IMR-90 (cell line): Measurements from ENCODE around the gene CSGALNACT2. TPM values are rescaled to one million over a fixed set of nuclear protein-coding genes. Genes with fewer than 3 reads are reported as not detected.

Source experiments
- ATAC-seq: fragments of 200-7000 bp; cut with Tn5 transposase; 2 replicates; pipeline ENCODE4 v1.9.1; 2020; ENCODE audit warnings: low read depth, mild to moderate bottlenecking, moderate library complexity
- BruUV-seq: library from RNA; stranded (reverse); fragments of 400-500 nt; replicated peaks from 2 replicates; lab custom pipeline; 2021; lab: Mats Ljungman, UMichigan
- CTCF ChIA-PET: fragments of 300-600 bp; formaldehyde crosslinking; extraction: SDS; loops from one replicate; lab custom pipeline; 2021; ENCODE audit warnings: antibody characterized with exemption; lab: Yijun Ruan, JAX
- POLR2A ChIA-PET: fragments of 300-600 bp; sonication (Branson Sonifier 250); formaldehyde crosslinking; loops from one replicate; lab custom pipeline; 2022; ENCODE audit warnings: antibody characterized with exemption; ENCODE audit not compliant: unreplicated experiment; lab: Charles Lee
- DNase-seq: peaks from one replicate; pipeline ENCODE4 v3.0.0; 2013
- H2AFZ ChIP-seq: replicated peaks from 2 replicates; pipeline ENCODE3; 2013; ENCODE audit warnings: low read length, mild to moderate bottlenecking; ENCODE audit not compliant: poor library complexity
- H2AK5ac ChIP-seq: 2 replicates; pipeline ENCODE4 v1.6.1; 2013; ENCODE audit warnings: low read depth, low read length, inconsistent platforms
- H2AK9ac ChIP-seq: replicated peaks from 2 replicates; pipeline ENCODE3; 2013; ENCODE audit warnings: mild to moderate bottlenecking, low read depth, low read length, moderate library complexity; ENCODE audit not compliant: poor library complexity
- H2BK120ac ChIP-seq: 2 replicates; pipeline ENCODE4 v1.6.1; 2013; ENCODE audit warnings: low read depth, low read length, inconsistent platforms
- H2BK15ac ChIP-seq: 3 replicates; pipeline ENCODE4 v1.6.1; 2013; ENCODE audit warnings: low read depth, low read length, inconsistent platforms
- H2BK20ac ChIP-seq: 2 replicates; pipeline ENCODE4 v1.6.1; 2013; ENCODE audit warnings: low read depth, mild to moderate bottlenecking, inconsistent platforms, low read length, moderate library complexity
- H2BK5ac ChIP-seq: 2 replicates; pipeline ENCODE4 v1.6.1; 2013; ENCODE audit warnings: mild to moderate bottlenecking, low read depth, low read length, inconsistent platforms; ENCODE audit not compliant: poor library complexity, severe bottlenecking
- H3K14ac ChIP-seq: replicated peaks from 2 replicates; pipeline ENCODE4 v1.6.1; 2013; ENCODE audit warnings: low read depth, low read length, inconsistent platforms
- H3K18ac ChIP-seq: 2 replicates; pipeline ENCODE4 v1.6.1; 2013; ENCODE audit warnings: low read depth, low read length, control low read depth
- H3K23ac ChIP-seq: 2 replicates; pipeline ENCODE4 v1.6.1; 2013; ENCODE audit warnings: low read depth, low read length, inconsistent platforms
- H3K27ac ChIP-seq: 2 replicates; pipeline ENCODE4 v1.5.1; 2013; ENCODE audit warnings: mild to moderate bottlenecking, control low read depth, low read length; ENCODE audit not compliant: insufficient read depth
- H3K27me3 ChIP-seq: 2 replicates; pipeline ENCODE4 v1.6.1; 2013; ENCODE audit warnings: low read length; ENCODE audit not compliant: control insufficient read depth, insufficient read depth
- H3K36me3 ChIP-seq: 2 replicates; pipeline ENCODE4 v1.6.1; 2013; ENCODE audit warnings: low read length, mixed read lengths; ENCODE audit not compliant: control insufficient read depth, insufficient read depth
- H3K4ac ChIP-seq: 2 replicates; pipeline ENCODE4 v1.6.1; 2013; ENCODE audit warnings: low read depth, low read length, inconsistent platforms
- H3K4me1 ChIP-seq: 2 replicates; pipeline ENCODE4 v1.6.1; 2013; ENCODE audit warnings: low read length, mixed read lengths; ENCODE audit not compliant: control insufficient read depth, insufficient read depth
- H3K4me2 ChIP-seq: 2 replicates; pipeline ENCODE4 v1.6.1; 2013; ENCODE audit warnings: low read depth, mild to moderate bottlenecking, control low read depth, low read length, moderate library complexity
- H3K4me3 ChIP-seq: 2 replicates; pipeline ENCODE4 v1.5.1; 2013; ENCODE audit warnings: low read depth, mild to moderate bottlenecking, control low read depth, low read length, moderate library complexity; ENCODE audit not compliant: insufficient read depth
- H3K56ac ChIP-seq: 2 replicates; pipeline ENCODE4 v1.6.1; 2013; ENCODE audit warnings: low read length, inconsistent platforms; ENCODE audit not compliant: insufficient read depth; ENCODE audit errors: extremely low read depth
- H3K79me1 ChIP-seq, 2 experiments: 2 replicates each; pipeline ENCODE4 v1.6.1; 2013; ENCODE audit warnings: low read length in 2 of 2, inconsistent platforms in 1 of 2, low read depth in 1 of 2
- H3K9ac ChIP-seq: 2 replicates; pipeline ENCODE4 v1.6.1; 2013; ENCODE audit warnings: low read depth, low read length, control low read depth
- H3K9me1 ChIP-seq: 2 replicates; pipeline ENCODE4 v1.6.1; 2013; ENCODE audit warnings: low read length, inconsistent platforms; ENCODE audit not compliant: insufficient read depth
- H3K9me3 ChIP-seq: 2 replicates; pipeline ENCODE4 v1.6.1; 2013; ENCODE audit warnings: low read length; ENCODE audit not compliant: control insufficient read depth, insufficient read depth
- H4K20me1 ChIP-seq: 2 replicates; pipeline ENCODE4 v1.6.1; 2013; ENCODE audit warnings: low read length, inconsistent platforms; ENCODE audit not compliant: insufficient read depth
- H4K5ac ChIP-seq: 2 replicates; pipeline ENCODE4 v1.6.1; 2013; ENCODE audit warnings: mild to moderate bottlenecking, low read depth, low read length, control low read depth
- H4K8ac ChIP-seq, 2 experiments: 2 replicates each; pipeline ENCODE4 v1.6.1; 2013; ENCODE audit warnings: low read depth in 2 of 2, low read length in 2 of 2, control low read depth in 1 of 2, inconsistent platforms in 1 of 2
- H4K91ac ChIP-seq: 2 replicates; pipeline ENCODE4 v1.6.1; 2013; ENCODE audit warnings: low read depth, low read length, inconsistent platforms; ENCODE audit not compliant: insufficient read depth
- CEBPB ChIP-seq: IDR thresholded peaks from 2 replicates; pipeline ENCODE4 v1.6.1; 2012; ENCODE audit warnings: low read depth, low read length, improper control_type of control experiment
- CHD1 ChIP-seq: IDR thresholded peaks from 2 replicates; pipeline ENCODE4 v1.6.1; 2012; ENCODE audit warnings: low read depth, low read length, improper control_type of control experiment
- CTCF ChIP-seq: conservative IDR thresholded peaks from 2 replicates; pipeline ENCODE4 v1.5.1; 2012; ENCODE audit warnings: mild to moderate bottlenecking, low read depth, low read length, improper control_type of control experiment
- ELK1 ChIP-seq: fragments of 150-350 bp; IDR thresholded peaks from 2 replicates; pipeline ENCODE4 v1.6.1; 2016; ENCODE audit warnings: low read depth, mild to moderate bottlenecking, low read length, moderate library complexity, borderline replicate concordance
- FOS ChIP-seq: fragments of 150-350 bp; IDR thresholded peaks from 2 replicates; pipeline ENCODE4 v1.6.1; 2016; ENCODE audit warnings: low read depth, low read length
- MAFK ChIP-seq: IDR thresholded peaks from 2 replicates; pipeline ENCODE4 v1.6.1; 2012; ENCODE audit warnings: low read depth, low read length, improper control_type of control experiment
- MAZ ChIP-seq: IDR thresholded peaks from 2 replicates; pipeline ENCODE4 v1.6.1; 2012; ENCODE audit warnings: low read depth, mild to moderate bottlenecking, low read length, improper control_type of control experiment, moderate library complexity, borderline replicate concordance
- NFE2L2 ChIP-seq: fragments of 150-350 bp; IDR thresholded peaks from 2 replicates; pipeline ENCODE4 v1.6.1; 2016; ENCODE audit warnings: low read depth, mild to moderate bottlenecking, low read length
- POLR2A ChIP-seq: IDR thresholded peaks from 2 replicates; pipeline ENCODE4 v1.6.1; 2012; ENCODE audit warnings: mild to moderate bottlenecking, low read depth, low read length
- RCOR1 ChIP-seq: IDR thresholded peaks from 2 replicates; pipeline ENCODE4 v1.6.1; 2012; ENCODE audit warnings: mild to moderate bottlenecking, low read length, improper control_type of control experiment; ENCODE audit not compliant: insufficient replicate concordance
- USF2 ChIP-seq: fragments of 150-350 bp; IDR thresholded peaks from 2 replicates; pipeline ENCODE4 v1.6.1; 2017; ENCODE audit warnings: mild to moderate bottlenecking, antibody characterized with exemption, low read length, low read depth
- WGBS, 2 experiments: methylation state at CpG; one replicate each; pipeline versions ENCODE4 v1.1.5 to v1.1.7; 2013; ENCODE audit warnings: missing lambda C conversion rate in 2 of 2; ENCODE audit not compliant: insufficient read length in 1 of 2; ENCODE audit errors: extremely low coverage in 2 of 2; 5-methylcytosine and 5-hydroxymethylcytosine counted together
- dilution Hi-C: fragments of 300-500 bp; cut with HindIII; formaldehyde crosslinking; loops from one replicate; pipeline ENCODE4 v1.14.3; 2018; ENCODE audit warnings: low sequenced_read_pairs; ENCODE audit not compliant: unreplicated experiment
- in situ Hi-C: fragments of 300-500 bp; cut with MboI; formaldehyde crosslinking; loops from 3 replicates; pipeline ENCODE4 v1.14.3; 2019; ENCODE audit warnings: low sequenced_read_pairs, inconsistent platforms, mixed read lengths
- intact Hi-C: fragments of 100-400 bp; cut with micrococcal nuclease; formaldehyde crosslinking; loops from 2 replicates; pipeline ENCODE4 v1.10.0; 2022
- polyA plus RNA-seq, 3 experiments: library from polyadenylated mRNA; depleted of rRNA; stranded (reverse); fragments of >200 nt; gene quantifications; 2 replicates each; pipeline ENCODE4 v1.2.3, GENCODE V29; 2012; ENCODE audit warnings: low replicate concordance in 1 of 3
- total RNA-seq: library from RNA; depleted of rRNA; stranded (reverse); fragments of >200 nt; gene quantifications from 2 replicates; pipeline ENCODE4 v1.2.3, GENCODE V29; 2012

CSGALNACT2 gene
- total and polyA plus RNA-seq, 2 of the 4 experiments (the other 2 are of a cell fraction), result 6.5 to 13.1 TPM

GRCh38 chr10:43132867-43133787 lies 5.1 kb upstream of the CSGALNACT2 start:
- TF ChIP-seq CTCF (no peak), USF2 (no peak), FOS (no peak), POLR2A (no peak), RCOR1 (no peak), CEBPB (no peak), CHD1 (no peak), MAZ (no peak), NFE2L2 (no peak), MAFK (no peak), ELK1 (no peak)
- BruUV-seq, result no TSS peak
- no peak overlapping the region for H3K18ac ChIP-seq
- intact Hi-C loops (no loop called here), dilution Hi-C loops (no loop called here), in situ Hi-C loops (loop anchor here (25.0 kb wide), 1 partner anchor 1854 kb away; the partner anchor contains the start of gene DEPP1)
- H2BK15ac ChIP-seq, result no peak overlapping the region
- no peak overlapping the region for H3K27ac ChIP-seq
- ATAC-seq, result no peak
- ChIA-PET POLR2A (no interaction called here), CTCF (no interaction called here)
- H3K27me3 ChIP-seq, result peaks cover 2% of the 10 kb centered on the region; the same call in 1 of the 2 replicates
- H3K14ac ChIP-seq, result no peak overlapping the region
- H3K56ac ChIP-seq, result no peak overlapping the region
- peaks cover 15% of the 10 kb centered on the region for H3K4me1 ChIP-seq
- peaks cover 3% of the 10 kb centered on the region; the same call in 1 of the 2 replicates for H4K20me1 ChIP-seq
- no peak overlapping the region for H4K5ac ChIP-seq
- H3K9ac ChIP-seq, result no peak overlapping the region
- H3K4me2 ChIP-seq, result no peak overlapping the region
- H3K79me1 ChIP-seq, result peaks cover 0 to 9% of the 10 kb centered on the region in 2 experiments; a peak in 2 of 4 replicates
- no peak overlapping the region for H2AK5ac ChIP-seq
- no peak overlapping the region for H2BK5ac ChIP-seq
- H2AFZ ChIP-seq, result no peak overlapping the region
- no peak overlapping the region for H4K91ac ChIP-seq
- no peak overlapping the region for H2AK9ac ChIP-seq
- DNase-seq, result no peak
- no peak overlapping the region for H2BK120ac ChIP-seq
- WGBS, 2 experiments, result no CpG with 5 or more reads among the region's 3 CpGs
- no peaks in the 10 kb centered on the region for H3K9me3 ChIP-seq
- no peak overlapping the region for H4K8ac ChIP-seq
- H3K4me3 ChIP-seq, result no peak overlapping the region
- H3K4ac ChIP-seq, result no peak overlapping the region
- no peak overlapping the region for H2BK20ac ChIP-seq
- H3K23ac ChIP-seq, result no peak overlapping the region
- H3K9me1 ChIP-seq, result peaks cover 10% of the 10 kb centered on the region
- no peaks in the 10 kb centered on the region for H3K36me3 ChIP-seq
